Uterus (tissue), 4 donors: ENCODE results near the gene PRDM9. TPM values are rescaled to one million over a fixed set of nuclear protein-coding genes. Genes with fewer than 3 reads are reported as not detected.

ENCODE experiments used
- DNase-seq, 2 donors: peaks; one replicate each; pipeline ENCODE4 v3.0.0-alpha.2; 2019 to 2020
- H3K27ac ChIP-seq, 2 donors: fragments of 200-600 bp; sonication (generic); 1 replicate in 1 of 2; 2 replicates in 1 of 2; pipeline ENCODE4 v1.5.1; 2016 to 2018
- H3K27me3 ChIP-seq, 2 donors: fragments of 200-600 bp; sonication (generic); one replicate each; pipeline ENCODE4 v1.5.1; 2018 to 2019; ENCODE audit warnings: control low read depth in 1 of 2
- H3K36me3 ChIP-seq, 2 donors: fragments of 200-600 bp; sonication (generic); one replicate each; pipeline ENCODE4 v1.5.1; 2019; ENCODE audit warnings: control low read depth in 1 of 2
- H3K4me1 ChIP-seq, 2 donors: fragments of 200-600 bp; sonication (generic); one replicate each; pipeline ENCODE4 v1.5.1; 2018 to 2019; ENCODE audit warnings: control low read depth in 1 of 2
- H3K4me3 ChIP-seq, 2 donors: fragments of 200-600 bp; sonication (generic); 1 replicate in 1 of 2; 2 replicates in 1 of 2; pipeline ENCODE4 v1.5.1; 2018 to 2019; ENCODE audit warnings: mild to moderate bottlenecking in 1 of 2
- H3K9me3 ChIP-seq, 2 donors: fragments of 200-600 bp; sonication (generic); one replicate each; pipeline ENCODE4 v1.5.1; 2019; ENCODE audit warnings: control low read depth in 1 of 2
- POLR2A ChIP-seq, 2 donors: fragments of 450-650 bp; IDR thresholded peaks; one replicate each; pipeline ENCODE4 v1.6.1; 2016; ENCODE audit warnings: antibody characterized with exemption in 2 of 2, mild to moderate bottlenecking in 1 of 2, moderate library complexity in 1 of 2
- intact Hi-C: fragments of 100-400 bp; cut with DNase I; formaldehyde crosslinking; loops from one replicate; pipeline ENCODE4 v1.15.1; 2023; ENCODE audit warnings: low total_unique reads
- total RNA-seq, 4 donors: library from RNA; depleted of rRNA in 3 of 4; stranded (reverse); fragments of >200 nt in 3 of 4; gene quantifications; one replicate each; pipeline versions ENCODE4 v1.1.0 to v1.2.4, GENCODE V29; 2014 to 2023
- TF ChIP-seq, protein P1 (sequence below), 4 experiments: fragments of 200-600 bp in 2 of 4; fragments of 450-650 bp in 2 of 4; sonication (generic) in 2 of 4; IDR thresholded peaks; one replicate each; pipeline ENCODE4 v1.5.1; 2016 to 2019; ENCODE audit warnings: antibody characterized with exemption in 4 of 4, mild to moderate bottlenecking in 2 of 4, moderate library complexity in 1 of 4
- donor health status: DM: yes; HTN: yes; CAD: no.

The PRDM9 gene
- under 1 TPM in 1 of 4 donors, not detected in 3; 0.14 TPM for total RNA-seq

DNA sequence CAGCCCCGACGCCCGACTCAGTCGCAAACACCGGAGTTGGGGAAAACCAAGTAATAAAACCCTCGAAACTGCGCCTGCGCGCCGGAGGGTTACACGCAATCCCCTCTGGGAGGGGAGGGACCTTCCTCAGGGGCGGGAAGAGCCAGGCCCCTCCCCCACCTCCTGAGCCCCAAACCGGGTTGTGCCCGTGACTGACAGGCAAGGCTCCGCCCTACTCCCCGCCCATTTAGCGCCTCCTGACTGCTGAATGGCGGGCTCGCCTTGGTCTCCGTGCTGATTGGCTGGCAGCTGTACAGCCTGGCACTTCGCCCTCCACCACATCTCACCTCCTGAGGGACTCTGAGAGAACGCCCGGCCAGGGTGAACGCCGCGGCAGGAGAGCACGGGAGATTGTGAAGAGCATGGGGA is at the start of gene PRDM9:
Gene PRDM9 (plus strand): TSS at position 332 of the 408 bp plus-strand sequence. CDS start 1,425 bp downstream, outside the sequence.
- Histone ChIP-seq H3K4me3 (no peak within 1 kb of the TSS), H3K4me1 (no peaks in the 10 kb centered on the region), H3K36me3 (no peaks in the 10 kb centered on the region), H3K9me3 (no peaks in the 10 kb centered on the region), H3K27me3 (no peaks in the 10 kb centered on the region), H3K27ac (no peak within 1 kb of the TSS)
- DNase-seq = peak; percentile 16 to 41
- TF ChIP-seq POLR2A (IDR thresholded peaks at IDR 0.05) = no peak
- TF ChIP-seq, protein P1, sequence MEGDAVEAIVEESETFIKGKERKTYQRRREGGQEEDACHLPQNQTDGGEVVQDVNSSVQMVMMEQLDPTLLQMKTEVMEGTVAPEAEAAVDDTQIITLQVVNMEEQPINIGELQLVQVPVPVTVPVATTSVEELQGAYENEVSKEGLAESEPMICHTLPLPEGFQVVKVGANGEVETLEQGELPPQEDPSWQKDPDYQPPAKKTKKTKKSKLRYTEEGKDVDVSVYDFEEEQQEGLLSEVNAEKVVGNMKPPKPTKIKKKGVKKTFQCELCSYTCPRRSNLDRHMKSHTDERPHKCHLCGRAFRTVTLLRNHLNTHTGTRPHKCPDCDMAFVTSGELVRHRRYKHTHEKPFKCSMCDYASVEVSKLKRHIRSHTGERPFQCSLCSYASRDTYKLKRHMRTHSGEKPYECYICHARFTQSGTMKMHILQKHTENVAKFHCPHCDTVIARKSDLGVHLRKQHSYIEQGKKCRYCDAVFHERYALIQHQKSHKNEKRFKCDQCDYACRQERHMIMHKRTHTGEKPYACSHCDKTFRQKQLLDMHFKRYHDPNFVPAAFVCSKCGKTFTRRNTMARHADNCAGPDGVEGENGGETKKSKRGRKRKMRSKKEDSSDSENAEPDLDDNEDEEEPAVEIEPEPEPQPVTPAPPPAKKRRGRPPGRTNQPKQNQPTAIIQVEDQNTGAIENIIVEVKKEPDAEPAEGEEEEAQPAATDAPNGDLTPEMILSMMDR (IDR thresholded peaks at IDR 0.05) = no peak
- intact Hi-C loops = no loop called here

DNA sequence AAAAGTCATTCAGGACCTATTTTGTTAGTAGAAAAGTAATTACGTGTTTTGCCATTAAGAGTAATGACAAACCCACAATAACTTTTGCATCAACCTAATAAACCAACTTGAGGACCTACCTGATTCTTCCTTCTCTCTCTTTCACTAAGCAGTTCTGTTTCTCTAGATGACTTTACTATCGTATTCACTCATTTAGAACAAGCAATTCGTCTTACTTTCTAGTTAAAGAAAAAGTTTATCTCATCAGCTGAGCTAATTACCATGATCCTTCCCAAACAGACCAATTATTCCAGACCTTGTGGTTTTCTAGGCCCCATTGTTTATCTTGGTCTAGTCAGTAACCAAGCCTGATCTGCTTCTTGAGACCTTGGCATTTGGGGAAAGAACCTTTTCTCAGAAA is 49.6 kb upstream of the PRDM9 start:
- Histone ChIP-seq H3K4me3 (no peak overlapping the region), H3K36me3 (no peaks in the 10 kb centered on the region), H3K27me3 (no peaks in the 10 kb centered on the region), H3K9me3 (no peaks in the 10 kb centered on the region), H3K4me1 (no peaks in the 10 kb centered on the region), H3K27ac (no peak overlapping the region)
- intact Hi-C loops = no loop called here
- no peak for DNase-seq
- TF ChIP-seq, protein P1 (IDR thresholded peaks at IDR 0.05) = no peak
- TF ChIP-seq POLR2A (IDR thresholded peaks at IDR 0.05) = no peak

DNA sequence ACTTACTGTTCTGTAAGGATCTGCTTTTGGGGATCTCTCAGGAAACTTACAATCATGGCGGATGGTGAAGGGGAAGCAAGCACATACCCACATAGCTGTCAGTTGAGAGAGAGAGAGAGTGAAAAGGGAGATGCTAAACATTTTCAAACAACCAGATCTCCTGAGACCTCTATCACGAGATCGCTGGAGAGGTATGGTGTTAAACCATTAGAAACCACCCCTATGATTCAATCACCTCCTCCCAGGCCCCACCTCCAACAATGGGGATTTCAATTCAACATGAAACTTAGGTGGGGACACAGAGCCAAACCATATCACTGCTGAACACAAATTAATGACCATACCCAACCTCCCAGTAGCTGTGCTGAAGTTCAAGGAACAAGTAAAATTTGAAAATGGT is 48.2 kb upstream of the PRDM9 start:
- H3K9me3 ChIP-seq = no peaks in the 10 kb centered on the region
- no peaks in the 10 kb centered on the region for H3K27me3 ChIP-seq
- no peak overlapping the region for H3K27ac ChIP-seq
- TF ChIP-seq, protein P1 (IDR thresholded peaks at IDR 0.05) = no peak
- no peak for TF ChIP-seq POLR2A (IDR thresholded peaks at IDR 0.05)
- DNase-seq = no peak
- H3K36me3 ChIP-seq = no peaks in the 10 kb centered on the region
- H3K4me1 ChIP-seq = no peaks in the 10 kb centered on the region
- H3K4me3 ChIP-seq = no peak overlapping the region
- intact Hi-C loops = no loop called here

DNA sequence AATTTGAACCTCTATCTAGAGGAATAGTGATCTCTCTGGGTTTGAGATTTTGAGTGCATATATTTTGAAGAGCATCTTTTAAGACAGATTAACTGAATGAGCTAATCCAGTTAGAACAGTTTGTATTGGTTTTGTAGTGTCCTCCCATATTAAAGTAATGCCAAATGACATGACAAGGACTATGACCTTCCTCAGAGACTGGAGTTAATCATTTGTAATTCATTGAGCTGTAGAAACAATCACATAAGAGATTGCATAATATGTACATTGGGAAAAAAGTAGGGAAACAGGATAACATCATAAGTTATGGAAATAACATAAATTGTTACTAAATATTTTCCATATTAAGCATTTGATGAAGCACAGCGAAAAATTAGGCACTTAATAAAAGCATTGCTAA is 45.8 kb upstream of the PRDM9 start:
- no peak for DNase-seq
- TF ChIP-seq POLR2A (IDR thresholded peaks at IDR 0.05) = no peak
- TF ChIP-seq, protein P1 (IDR thresholded peaks at IDR 0.05) = no peak
- no peaks in the 10 kb centered on the region for H3K36me3 ChIP-seq
- intact Hi-C loops = no loop called here
- H3K27me3 ChIP-seq = no peaks in the 10 kb centered on the region
- no peak overlapping the region for H3K4me3 ChIP-seq
- no peak overlapping the region for H3K27ac ChIP-seq
- H3K4me1 ChIP-seq = no peaks in the 10 kb centered on the region
- no peaks in the 10 kb centered on the region for H3K9me3 ChIP-seq

DNA sequence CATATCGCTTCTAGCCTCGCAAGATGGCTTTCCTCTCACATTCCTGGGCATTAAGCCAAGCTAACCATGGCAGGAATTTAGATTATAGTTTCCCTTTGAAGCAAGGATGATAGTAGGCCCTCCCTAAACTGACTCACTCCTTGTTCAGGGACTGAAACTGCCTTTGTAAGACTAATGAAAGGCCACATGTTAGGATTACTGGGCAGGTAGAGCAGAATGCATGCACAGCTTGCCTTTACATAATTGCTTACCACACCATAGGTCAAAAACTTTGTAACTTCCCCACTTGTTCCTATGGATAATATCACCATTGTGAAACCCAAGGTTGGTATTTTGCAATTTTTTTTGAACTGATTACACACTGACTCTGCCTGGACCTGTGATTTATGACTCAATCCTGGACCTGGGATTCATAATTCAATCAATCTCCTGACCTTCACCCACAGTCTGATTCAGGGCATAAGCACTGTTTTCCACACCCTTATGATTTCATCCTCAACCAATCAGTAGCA is 41.0 kb upstream of the PRDM9 start:
- DNase-seq = no peak
- no peaks in the 10 kb centered on the region for H3K9me3 ChIP-seq
- no peak overlapping the region for H3K4me3 ChIP-seq
- intact Hi-C loops = no loop called here
- no peaks in the 10 kb centered on the region for H3K27me3 ChIP-seq
- H3K27ac ChIP-seq = no peak overlapping the region
- TF ChIP-seq, protein P1 (IDR thresholded peaks at IDR 0.05) = no peak
- TF ChIP-seq POLR2A (IDR thresholded peaks at IDR 0.05) = no peak
- H3K36me3 ChIP-seq = no peaks in the 10 kb centered on the region
- no peaks in the 10 kb centered on the region for H3K4me1 ChIP-seq
